Stimulated activated CD8-positive, alpha-beta memory T cell treated with anti-CD3 and anti-CD28 coated beads, Interleukin-7, amount 100 ng/mL, for 48 hours (primary cell): ENCODE data around the gene C1orf87.

ENCODE experiments used
- DNase-seq, 2 donors: peaks; one replicate each; pipeline ENCODE4 v3.0.0-alpha.2; 2020; ENCODE audit warnings: low read depth in 1 of 2; ENCODE audit errors: extremely low read depth in 1 of 2

The C1orf87 gene, protein sequence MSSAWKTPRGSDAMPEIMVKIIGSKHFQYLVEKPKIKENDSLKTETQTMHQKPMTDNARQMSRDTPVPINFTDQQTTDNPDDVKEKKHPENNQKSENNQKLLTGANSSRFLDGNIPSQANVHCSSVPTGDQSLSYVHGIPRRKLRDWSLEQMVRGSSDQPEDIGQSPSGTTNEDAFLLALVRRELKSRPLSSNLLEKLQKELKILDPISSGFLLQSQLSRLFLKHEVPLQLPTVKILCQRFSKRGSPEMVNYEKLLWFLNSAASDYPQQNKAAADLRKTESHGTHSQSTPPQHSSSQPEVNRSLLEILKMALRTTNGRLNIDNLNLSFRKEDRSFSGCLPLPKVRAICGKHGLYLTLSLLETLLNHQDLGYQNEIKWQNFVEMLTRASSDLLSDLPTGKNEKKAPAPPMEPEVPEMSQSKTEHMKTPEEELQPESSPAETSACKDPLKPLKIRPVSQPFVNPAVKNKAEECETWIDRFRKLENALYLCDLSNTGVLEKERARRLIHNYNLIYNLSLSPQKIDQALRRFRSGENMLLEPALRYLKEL

GRCh38 chr1:60073605-60074278 lies at the start of gene C1orf87:
C1orf87 (minus strand) TSS chr1:60073770; CDS start chr1:60072643, 1,127 bp downstream.
- DNase-seq: no peak

- no peak for DNase-seq
Measured at GRCh38 chr1:60118085-60118484, 44.5 kb upstream of the C1orf87 start.

GRCh38 chr1:60114745-60115318 lies 41.3 kb upstream of the C1orf87 start:
- no peak for DNase-seq

- no peak for DNase-seq
Measured at GRCh38 chr1:60113596-60113995, 40.0 kb upstream of the C1orf87 start.

GRCh38 chr1:60113028-60113427 lies 39.5 kb upstream of the C1orf87 start:
- no peak for DNase-seq

DNA sequence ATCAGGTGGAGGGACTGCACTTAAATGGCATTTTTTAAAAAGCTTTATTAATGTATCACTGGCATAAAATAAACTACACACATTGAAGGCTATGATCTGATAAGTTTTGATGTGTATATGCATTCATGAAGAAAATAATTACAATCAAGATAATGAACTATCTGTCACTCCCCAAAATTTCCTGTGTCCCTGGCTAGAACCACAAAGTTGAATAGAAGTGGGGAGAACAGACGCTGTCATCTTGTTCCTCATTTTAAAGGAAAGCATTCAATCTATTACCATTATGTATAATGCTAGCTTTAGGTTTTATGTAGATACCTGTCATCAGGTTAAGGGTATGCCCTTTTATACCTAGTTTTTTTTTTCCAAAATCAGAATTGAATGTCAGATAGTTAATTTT lies 38.1 kb upstream of the C1orf87 start:
- DNase-seq: no peak

- DNase-seq: no peak
Measured at GRCh38 chr1:60111118-60111517, 37.5 kb upstream of the C1orf87 start.

DNA sequence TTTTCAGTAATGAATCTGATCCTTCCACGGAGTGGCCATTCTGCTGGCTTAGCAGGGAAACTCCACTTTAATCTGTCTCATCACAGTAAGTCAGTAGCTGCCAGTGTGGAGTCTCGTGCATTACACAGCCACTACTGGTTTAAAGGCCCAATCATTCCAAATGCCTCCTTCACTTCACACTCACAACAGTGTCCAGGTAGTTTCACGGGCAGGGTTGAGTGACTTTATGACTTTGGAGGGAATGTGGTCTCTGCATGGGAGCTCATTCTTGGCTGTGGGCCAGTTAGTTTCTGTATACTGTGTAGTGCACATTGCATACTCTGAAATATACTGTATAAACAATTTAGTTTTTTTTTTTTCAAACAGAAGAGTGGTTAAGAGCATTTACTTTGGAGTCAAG lies 34.6 kb upstream of the C1orf87 start:
- no peak for DNase-seq

DNA sequence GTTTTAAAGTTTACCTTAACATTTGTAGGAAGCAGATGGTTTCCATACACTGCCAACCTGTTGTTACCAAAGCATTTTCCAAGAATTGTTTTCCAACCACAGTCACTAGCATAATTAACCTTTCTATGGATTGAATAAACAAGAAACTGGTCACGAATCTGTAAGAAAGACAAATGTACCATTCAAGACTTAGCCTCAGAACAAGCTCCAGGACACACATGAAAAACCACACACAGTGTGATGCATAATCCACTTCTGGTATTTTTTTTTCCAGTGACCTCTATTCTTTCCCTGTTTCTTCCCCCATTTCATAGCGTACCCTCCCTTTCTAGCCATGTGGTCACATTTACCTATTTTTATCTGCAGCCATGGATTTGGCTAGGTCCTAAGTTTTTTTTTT lies 29.6 kb upstream of the C1orf87 start:
- no peak for DNase-seq

- no peak for DNase-seq
Measured at GRCh38 chr1:60102267-60103061, 28.9 kb upstream of the C1orf87 start.

- DNase-seq: no peak
Measured at GRCh38 chr1:60101516-60101915, 27.9 kb upstream of the C1orf87 start.

DNA sequence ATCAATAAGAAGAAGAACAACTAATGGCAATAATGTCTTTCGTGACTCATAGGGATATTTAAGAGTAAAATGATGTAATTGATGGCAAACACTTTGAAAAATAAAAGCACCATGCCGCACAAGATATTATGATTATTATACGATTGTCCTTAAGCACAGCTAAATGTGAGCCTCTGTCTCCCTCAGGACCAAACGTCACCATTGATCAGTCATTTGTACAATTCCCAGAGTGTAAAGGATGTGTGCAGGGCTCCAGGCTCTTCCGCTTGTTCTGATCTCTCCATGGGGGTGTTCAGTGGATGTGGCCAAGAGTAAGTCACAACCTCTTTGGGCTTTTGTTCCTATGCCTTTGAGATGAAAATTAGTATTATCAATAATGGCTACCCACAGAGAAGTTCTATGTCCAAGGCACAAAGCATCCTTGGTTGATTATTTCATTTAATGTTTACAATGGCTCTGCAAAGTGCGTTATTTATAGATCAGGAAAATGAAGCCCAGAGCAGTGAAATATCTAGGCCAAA lies 17.7 kb upstream of the C1orf87 start:
- no peak for DNase-seq

DNA sequence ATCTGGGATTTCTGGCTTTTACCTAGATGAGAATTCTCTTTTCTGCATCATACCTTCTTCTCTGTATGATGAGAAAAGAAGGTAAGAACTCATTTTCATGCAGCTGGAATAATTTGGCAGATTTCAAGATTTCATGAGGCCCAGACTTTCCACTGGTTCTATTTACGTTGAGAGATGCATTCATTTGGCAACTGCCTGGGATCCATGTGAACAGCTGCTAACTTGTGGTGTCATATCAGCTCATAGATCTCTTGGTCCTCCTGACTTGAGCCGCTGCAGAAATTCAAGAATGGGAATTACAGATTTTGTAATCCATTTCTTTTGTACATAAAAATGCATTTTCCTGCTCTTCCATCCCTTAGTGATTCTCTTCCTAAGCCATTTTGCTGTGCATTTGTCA lies 17.1 kb upstream of the C1orf87 start:
- DNase-seq: no peak

GRCh38 chr1:60088620-60089155 lies 15.1 kb upstream of the C1orf87 start:
- no peak for DNase-seq

- DNase-seq: no peak
Measured at GRCh38 chr1:60087681-60088080, 14.1 kb upstream of the C1orf87 start.

- DNase-seq: no peak
Measured at GRCh38 chr1:60078182-60078581, 4.6 kb upstream of the C1orf87 start.

- DNase-seq: no peak
Measured at GRCh38 chr1:60071296-60071695, 2.3 kb downstream of the C1orf87 start.

GRCh38 chr1:60069691-60070090 lies 3.9 kb downstream of the C1orf87 start:
- DNase-seq: no peak

- DNase-seq: no peak
Measured at GRCh38 chr1:60068393-60069045, 5.1 kb downstream of the C1orf87 start.

- no peak for DNase-seq
Measured at GRCh38 chr1:60066001-60066400, 7.6 kb downstream of the C1orf87 start.
